Erythroblast (primary cell): Measurements from ENCODE around the gene ANKH.
"Not testable (repeated sequence)": the region's sequence is repeated elsewhere in the genome, so short reads cannot be mapped to it uniquely, and the experiment has no call there.

ENCODE experiments used
- DNase-seq, 2 experiments: peaks; one replicate each; lab custom pipeline; 2025; lab: John Stamatoyannopoulos, UW
- GATA1 ChIP-seq: IDR thresholded peaks from 2 replicates; pipeline ENCODE4 v1.6.1; 2011; ENCODE audit warnings: low read depth, mild to moderate bottlenecking, control low read depth, low read length, moderate library complexity
- POLR2A ChIP-seq: IDR thresholded peaks from 2 replicates; pipeline ENCODE4 v1.6.1; 2011; ENCODE audit warnings: mild to moderate bottlenecking, low read length

The ANKH gene

DNA sequence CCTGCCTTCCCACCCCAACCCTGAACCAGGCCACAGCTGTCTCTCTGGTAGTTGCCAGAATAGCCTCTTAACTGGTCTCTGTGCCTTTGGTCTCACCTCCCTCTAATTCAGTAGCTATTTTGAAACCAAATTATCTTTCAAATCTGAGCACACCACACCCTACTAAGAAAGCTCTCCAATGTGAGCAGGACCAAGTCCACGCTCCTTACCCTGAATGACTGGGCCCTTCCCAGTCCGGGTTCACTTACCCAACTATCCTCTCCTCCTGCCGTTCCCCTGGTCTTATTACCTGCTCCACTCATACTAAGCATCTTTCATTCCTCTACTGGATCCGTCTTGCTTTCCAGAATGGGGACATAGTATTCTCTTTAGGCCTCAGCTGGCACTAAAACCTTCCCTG lies 16.8 kb downstream of the ANKH start:
- TF ChIP-seq POLR2A, result no peak
- TF ChIP-seq GATA1, result no peak
- peak in 1 of 2 experiments; percentile 11 for DNase-seq

DNA sequence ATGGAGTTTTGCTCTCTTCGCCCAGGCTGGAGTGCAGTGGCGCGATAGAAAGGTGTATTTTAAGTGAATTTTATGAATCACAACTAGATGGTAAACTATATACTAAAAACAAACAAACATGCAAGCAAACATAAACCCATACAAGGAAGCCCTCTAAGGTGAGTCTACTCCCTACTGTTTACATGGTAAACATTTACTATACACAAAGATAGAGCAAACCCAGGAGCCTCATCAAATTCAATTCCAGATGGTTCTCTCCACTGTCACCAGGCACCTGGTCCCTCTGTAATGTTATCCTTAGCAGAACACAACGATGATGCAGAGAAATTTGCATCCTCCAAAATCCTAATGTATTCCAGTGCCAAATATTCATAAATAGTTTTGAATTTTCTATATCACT lies 17.9 kb downstream of the ANKH start:
- no peak for DNase-seq
- no peak for TF ChIP-seq POLR2A

GRCh38 chr5:14852779-14853178 lies 18.8 kb downstream of the ANKH start:
- DNase-seq, result no peak
- TF ChIP-seq GATA1 (no peak), POLR2A (no peak)

DNA sequence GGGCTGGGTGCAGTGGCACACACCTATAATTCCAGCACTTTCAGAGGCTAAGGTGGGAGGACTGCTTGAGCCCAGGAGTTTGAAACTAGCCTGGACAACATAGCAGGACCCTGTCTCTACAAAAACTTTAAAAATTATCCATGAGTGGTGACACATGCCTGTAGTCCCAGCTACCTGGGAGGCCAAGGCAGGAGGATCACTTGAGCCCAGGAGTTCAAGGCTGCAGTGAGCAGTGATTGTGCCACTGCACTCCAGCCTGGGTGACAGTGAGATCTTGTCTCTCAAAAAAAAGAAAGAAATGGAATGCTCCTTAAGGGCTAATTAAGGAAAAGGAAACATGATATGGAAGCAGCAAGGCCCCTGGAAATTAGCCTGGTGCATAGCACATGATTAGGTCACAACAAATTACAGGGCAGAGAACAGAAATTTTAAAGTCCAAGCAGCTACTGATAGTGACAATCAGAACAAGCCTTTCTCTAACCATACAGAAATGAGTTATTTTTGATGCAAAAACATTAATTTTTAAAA lies 19.5 kb downstream of the ANKH start:
- TF ChIP-seq POLR2A (no peak), GATA1 (no peak)
- no peak for DNase-seq

- TF ChIP-seq GATA1 (no peak), POLR2A (no peak)
- no peak for DNase-seq
These were observed 20.0 kb downstream of the ANKH start for GRCh38 chr5:14851597-14851996.

- TF ChIP-seq POLR2A (no peak), GATA1 (no peak)
- no peak for DNase-seq
These were observed 20.5 kb downstream of the ANKH start for GRCh38 chr5:14851050-14851419.

- TF ChIP-seq GATA1 (no peak), POLR2A (no peak)
- DNase-seq, result peak; percentile 18 to 48
These were observed 21.0 kb downstream of the ANKH start for GRCh38 chr5:14850419-14851049.

DNA sequence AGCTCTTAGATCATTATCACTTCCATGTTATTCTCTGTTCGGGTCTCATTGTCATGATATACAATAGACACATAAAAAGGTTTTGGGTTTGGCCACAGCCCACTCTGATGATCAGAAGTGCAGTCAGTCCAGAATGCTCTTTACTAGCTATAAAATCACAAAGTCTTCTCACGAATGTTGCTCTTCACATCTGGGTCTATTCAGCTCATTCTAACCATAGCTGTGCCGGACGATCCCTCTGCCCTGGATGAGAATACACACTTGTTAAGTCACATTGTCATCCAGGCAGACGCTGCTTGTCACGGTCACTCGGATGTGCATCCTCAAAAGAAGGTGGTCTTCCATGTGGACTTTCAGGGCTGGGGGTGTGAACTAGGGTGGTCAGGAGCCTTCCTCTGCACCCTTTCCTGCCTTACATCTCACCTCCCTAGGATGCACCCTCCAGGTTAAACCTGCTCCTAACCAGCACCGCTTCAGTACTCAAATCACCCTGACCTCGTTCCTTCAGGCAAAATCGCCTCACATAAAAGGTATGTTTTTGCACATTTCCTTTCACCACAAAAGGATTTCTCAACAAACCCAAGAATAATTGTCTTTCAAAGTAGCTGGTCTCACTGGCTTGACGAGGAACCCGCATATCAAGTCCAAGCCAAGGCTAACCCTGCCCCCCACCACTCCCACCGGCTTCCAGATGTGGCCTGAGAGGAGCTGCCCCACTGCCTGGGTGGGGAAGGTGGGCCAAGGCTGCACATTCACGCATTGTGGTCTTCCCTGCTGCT lies 21.9 kb downstream of the ANKH start:
- TF ChIP-seq POLR2A, result no peak
- no peak for TF ChIP-seq GATA1
- DNase-seq, result no peak

DNA sequence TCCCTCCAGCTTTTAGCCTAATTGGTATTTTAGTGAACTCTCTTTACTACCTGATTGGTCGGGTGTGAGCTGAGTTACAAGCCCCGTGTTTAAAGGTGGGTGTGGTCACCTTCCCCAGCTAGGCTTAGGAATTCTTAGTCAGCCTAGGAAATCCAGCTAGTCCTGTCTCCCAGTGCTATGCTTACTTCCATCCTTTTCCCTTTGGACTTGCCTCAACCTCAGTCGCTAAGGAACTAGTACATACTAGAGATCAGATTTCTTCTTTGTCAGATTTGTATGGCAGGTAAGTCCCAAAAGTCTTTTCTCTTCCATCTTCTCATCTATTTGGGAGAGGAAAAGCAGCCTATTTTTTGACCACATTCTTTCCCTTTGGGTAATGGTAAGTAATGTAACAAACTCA lies 22.6 kb downstream of the ANKH start:
- not testable (repeated sequence) for DNase-seq

DNA sequence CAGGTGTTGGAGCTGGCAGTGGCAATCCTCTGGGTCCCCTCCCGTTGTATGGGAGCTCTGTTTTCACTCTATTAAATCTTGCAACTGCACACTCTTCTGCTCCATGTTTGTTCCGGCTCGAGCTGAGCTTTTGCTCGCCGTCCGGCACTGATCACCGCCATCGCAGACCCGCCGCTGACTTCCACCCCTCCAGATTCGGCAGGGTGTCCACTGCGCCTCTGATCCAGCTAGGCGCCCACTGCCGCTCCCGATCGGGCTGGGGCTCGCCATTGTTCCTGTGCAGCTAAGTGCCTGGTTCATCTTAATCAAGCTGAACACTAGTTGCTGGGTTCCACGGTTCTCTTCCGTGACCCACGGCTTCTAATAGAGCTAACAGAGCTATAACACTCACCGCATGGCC lies 23.2 kb downstream of the ANKH start:
- no peak for DNase-seq
- no peak for TF ChIP-seq POLR2A
- no peak for TF ChIP-seq GATA1

DNA sequence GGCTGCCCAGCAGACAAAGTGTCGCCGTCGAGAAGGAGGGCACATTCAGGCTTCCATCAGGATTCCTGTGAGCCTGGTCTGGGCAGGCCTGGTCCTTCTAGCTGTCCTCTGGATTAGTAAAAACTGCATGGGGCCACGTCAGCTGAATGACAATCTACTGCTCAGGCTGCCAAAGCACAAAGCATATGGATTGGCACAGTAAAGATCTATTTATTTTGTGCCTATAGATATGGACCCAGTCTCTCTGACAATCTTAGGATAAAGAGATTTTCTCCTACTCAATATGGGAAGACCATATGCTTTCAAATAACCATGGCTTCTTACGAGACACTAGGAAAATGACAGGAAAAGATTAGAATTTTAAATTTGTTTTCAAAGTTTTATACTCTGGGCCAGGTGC lies 24.1 kb downstream of the ANKH start:
- TF ChIP-seq GATA1, result no peak
- TF ChIP-seq POLR2A, result no peak
- no peak for DNase-seq

GRCh38 chr5:14842117-14842516 lies 29.5 kb downstream of the ANKH start:
- TF ChIP-seq POLR2A (no peak), GATA1 (no peak)

DNA sequence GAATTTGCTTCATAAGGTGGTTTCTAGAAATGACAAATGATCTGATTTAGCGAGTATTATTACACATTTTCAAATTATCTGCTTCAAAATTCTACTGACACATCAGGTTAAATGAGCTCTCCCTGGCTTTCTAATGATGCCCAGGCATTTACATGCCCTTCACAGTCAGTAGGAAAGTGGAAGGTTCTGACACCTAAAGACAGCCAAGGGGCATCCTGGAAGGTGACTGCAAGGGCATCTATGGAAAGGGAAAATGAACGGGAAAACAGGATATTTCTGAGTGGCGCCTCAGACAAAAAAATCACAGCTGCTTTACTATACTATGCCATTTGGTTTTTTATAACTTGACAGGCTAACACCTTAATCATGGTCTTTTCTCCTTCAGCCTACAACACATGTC lies 31.0 kb downstream of the ANKH start:
- TF ChIP-seq GATA1 (no peak), POLR2A (no peak)
- DNase-seq, result no peak

More at GRCh38 chr5:14842117-14842516, 29.5 kb downstream of the ANKH start:
- no peak for DNase-seq

DNA sequence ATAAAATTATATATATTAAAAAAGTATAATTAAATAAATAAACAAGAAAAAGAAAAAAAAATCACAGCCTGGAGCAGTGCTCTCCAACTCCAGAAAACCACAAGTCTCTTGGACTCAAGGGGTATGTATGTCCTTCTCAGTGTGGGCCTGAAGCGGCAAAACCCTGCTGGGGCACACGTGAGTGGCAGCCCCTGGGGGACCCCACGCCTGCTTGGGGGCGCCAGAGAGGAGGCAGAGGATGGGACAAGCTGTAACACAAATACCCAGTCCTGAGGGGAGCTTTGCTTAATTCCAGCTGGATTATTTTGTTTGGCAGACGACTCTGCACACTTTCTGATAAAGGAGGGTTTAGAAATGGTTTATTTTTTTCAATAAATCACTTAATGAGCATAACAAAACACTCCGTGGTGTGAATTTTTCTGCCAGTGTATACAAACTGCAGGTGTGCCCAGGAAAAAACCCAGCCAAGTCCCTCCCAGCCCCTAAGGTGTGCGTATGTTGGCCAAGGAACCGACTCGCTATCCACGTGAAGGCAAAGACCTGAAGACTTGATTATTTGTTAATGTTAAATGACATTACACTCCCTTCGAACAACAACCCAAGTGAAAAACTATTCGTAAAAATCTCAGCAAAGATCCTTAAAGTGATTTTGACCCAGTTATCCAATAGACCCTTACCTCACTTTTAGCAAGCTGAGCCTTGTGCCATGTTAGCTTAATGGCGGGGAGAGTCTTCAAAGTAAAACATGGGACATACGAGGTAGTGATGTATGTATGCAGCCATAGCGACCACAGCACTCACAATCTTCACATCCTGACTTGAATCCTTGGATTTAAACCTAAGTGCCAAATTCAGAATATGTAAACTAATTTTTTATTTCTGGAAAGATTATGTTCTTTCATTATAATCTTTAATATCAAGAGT lies 32.9 kb downstream of the ANKH start:
- DNase-seq, result no peak
- TF ChIP-seq POLR2A (no peak), GATA1 (no peak)

- not testable (repeated sequence) for DNase-seq
These were observed 34.0 kb downstream of the ANKH start for GRCh38 chr5:14837423-14838122.
